Tibial nerve (tissue), 4 donors: ENCODE data around the gene TBL3.

Experiments used
- CTCF ChIP-seq, 5 experiments: fragments of 200-600 bp in 3 of 5; fragments of 450-650 bp in 2 of 5; sonication (generic) in 3 of 5; IDR thresholded peaks; one replicate each; pipeline ENCODE4 v1.5.1; 2016 to 2019; ENCODE audit warnings: antibody characterized with exemption in 5 of 5, mild to moderate bottlenecking in 3 of 5, moderate library complexity in 2 of 5
- EP300 ChIP-seq, 2 donors: sonication (generic); formaldehyde crosslinking; IDR thresholded peaks; one replicate each; pipeline ENCODE4 v1.6.1; 2017; ENCODE audit warnings: antibody characterized with exemption in 2 of 2, mild to moderate bottlenecking in 1 of 2
- POLR2A ChIP-seq, 2 donors: fragments of 450-650 bp; IDR thresholded peaks; one replicate each; pipeline ENCODE4 v1.6.1; 2017; ENCODE audit warnings: antibody characterized with exemption in 2 of 2, mild to moderate bottlenecking in 2 of 2, moderate library complexity in 2 of 2

- TF ChIP-seq EP300 (IDR thresholded peaks at IDR 0.05) (no peak), CTCF (IDR thresholded peaks at IDR 0.05) (no peak), POLR2A (IDR thresholded peaks at IDR 0.05) (no peak)
Observed at GRCh38 chr16:2030036-2030435, 58.2 kb downstream of the TBL3 start.
